ENCODE data around the gene SLC25A10.
"Not testable (repeated sequence)": the region's sequence is repeated elsewhere in the genome, so short reads cannot be mapped to it uniquely, and the experiment has no call there.

Gene SLC25A10

DNA sequence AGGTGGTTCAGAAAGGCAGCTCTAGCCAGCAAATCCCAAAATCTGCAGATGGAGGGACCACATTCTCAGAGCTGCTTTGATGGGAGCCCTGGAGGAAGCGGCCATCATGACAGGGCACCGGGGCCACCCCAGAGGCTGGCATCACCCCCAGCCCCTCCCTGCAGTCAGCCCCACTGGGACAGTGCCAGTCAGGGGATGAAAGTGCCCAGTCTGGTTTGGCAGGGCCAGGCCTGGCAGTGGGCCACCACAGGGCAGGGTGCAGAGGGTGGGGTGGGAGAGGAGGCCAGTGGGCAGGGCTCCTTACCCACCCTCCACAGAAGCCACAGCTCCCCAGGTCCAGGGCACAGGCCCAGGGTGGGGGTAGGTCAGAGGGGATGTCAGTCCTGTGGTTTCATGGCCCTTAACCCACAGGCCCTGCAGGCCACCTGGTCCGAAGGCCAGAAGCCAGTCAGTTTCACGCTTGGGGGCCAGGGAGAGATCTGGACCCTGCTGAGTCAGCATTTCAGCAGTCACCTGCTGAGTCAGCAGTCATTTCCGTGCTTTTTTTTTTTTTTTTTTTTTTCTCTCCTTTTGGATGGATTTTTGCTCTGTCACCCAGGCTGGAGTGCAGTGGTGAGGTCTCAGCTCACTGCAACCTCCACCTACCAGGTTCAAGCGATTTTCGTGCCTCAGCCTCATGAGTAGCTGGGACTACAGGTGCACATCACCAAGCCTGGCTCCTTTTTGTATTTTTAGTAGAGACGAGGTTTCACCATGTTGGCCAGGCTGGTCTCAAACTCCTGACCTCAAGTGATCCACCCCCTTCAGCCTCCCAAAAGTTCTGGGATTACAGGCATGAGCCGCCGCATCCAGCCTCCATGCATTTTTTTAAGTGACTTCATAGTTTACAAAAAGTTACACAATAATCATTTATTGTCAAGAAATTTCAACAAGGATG lies 10.4 kb downstream of the SLC25A10 start:
- DNase-seq (ENCODE audit: low spot score) = no peak

- no peak for DNase-seq (ENCODE audit: low spot score)
Observed at GRCh38 chr17:81723651-81724209, 11.6 kb downstream of the SLC25A10 start.

GRCh38 chr17:81725439-81725838 lies 13.4 kb downstream of the SLC25A10 start:
- DNase-seq (ENCODE audit: low spot score) = no peak

GRCh38 chr17:81726004-81726403 lies 13.9 kb downstream of the SLC25A10 start:
- no peak for DNase-seq (ENCODE audit: low spot score)

- DNase-seq (ENCODE audit: low spot score) = no peak
Observed at GRCh38 chr17:81727324-81728031, 15.4 kb downstream of the SLC25A10 start.

DNA sequence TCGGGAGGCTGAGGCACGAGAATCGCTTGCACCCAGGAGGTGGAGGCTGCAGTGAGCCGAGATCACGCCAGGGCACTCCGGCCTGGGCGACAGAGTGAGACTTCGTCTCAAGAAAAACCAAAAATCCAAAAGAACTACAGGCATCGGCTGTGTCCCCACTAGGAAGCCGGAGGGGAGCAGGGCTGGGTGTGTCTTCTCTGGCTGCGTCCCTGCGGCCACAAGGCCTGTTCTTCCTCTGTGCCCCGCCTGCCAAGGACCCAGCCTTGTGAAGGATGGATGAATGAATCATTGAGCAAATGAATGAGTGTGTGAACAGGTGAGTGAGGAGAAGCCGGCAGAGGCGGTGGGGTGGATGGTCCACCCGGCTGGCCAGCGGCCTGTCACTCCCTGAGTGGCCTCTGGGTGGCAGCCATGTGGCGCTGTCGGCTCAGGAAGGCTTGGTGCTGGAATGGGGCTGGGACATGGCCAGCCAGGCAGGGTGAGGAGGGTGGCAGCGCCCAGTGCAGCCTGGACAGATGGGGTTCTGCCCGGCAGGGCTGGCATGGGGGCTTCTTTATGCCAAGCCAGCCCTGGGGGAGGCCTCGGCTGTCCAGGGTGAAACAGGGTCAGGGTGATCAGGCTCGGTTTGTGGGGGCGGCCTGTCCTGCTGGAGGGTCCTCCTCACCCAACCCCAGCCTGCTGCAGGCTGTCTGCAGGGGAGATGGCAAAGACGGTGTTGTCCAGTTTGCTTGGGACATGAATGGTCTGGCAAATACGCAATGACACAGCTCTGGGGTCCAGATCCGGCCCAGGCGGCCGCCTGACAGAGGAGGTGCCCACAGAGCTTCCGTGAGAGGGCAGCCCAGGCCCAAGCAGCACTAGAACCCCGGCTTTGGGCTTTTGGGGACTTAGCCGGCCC lies 21.7 kb downstream of the SLC25A10 start:
- DNase-seq (ENCODE audit: low spot score) = peak; percentile 86

GRCh38 chr17:81734405-81735263 lies 22.6 kb downstream of the SLC25A10 start:
- no peak for DNase-seq (ENCODE audit: low spot score)

GRCh38 chr17:81735264-81736102 lies 23.4 kb downstream of the SLC25A10 start:
- DNase-seq (ENCODE audit: low spot score) = no peak

- no peak for DNase-seq (ENCODE audit: low spot score)
Observed at GRCh38 chr17:81737947-81738800, 26.1 kb downstream of the SLC25A10 start.

DNA sequence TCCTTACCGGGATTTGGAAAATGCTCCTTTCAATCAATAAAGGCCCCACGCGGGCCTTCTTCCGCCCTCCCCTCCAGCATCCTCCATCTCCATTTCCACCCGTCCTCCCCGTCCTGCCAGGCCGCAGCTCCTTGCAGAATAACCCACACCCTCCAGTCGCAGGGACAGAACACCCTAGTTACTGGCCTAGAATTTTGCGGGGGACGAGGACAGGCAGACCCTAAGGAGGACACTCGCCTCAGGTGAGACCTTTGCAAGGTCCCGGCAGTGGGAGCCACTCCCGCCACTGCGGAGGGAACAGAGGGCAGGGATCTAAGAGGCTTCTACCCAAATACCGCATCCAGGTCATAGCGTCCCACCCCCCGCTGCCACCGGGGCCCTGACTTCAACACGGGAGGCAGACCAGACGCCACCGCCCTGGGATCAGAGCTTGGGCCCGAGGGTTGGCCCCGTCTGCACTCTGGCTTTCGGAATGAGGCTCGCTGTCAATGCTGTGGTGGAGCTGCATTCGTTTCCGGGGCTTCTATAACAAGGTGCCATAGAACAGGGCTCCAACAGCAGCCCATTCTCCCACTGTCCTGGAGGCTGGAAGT lies 26.8 kb downstream of the SLC25A10 start:
- DNase-seq (ENCODE audit: low spot score) = no peak

DNA sequence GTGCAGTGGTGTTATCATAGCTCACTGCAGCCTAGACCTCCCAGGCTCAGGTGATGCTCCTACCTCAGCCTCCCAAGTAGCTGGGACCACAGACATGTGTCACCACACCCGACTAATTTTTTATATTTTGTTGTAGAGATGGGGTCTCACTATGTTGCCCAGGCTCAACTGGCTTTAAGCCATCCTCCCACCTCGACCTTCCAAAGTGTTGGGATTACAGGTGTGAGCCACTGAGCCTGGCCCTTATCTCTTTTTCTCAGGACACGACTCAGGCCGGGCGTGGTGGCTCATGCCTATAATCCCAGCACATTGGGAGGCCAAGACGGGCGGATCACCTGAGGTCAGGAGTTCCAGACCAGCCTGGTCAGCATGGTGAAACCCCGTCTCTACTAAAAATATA lies 27.5 kb downstream of the SLC25A10 start:
- DNase-seq (ENCODE audit: low spot score) = not testable (repeated sequence)

DNA sequence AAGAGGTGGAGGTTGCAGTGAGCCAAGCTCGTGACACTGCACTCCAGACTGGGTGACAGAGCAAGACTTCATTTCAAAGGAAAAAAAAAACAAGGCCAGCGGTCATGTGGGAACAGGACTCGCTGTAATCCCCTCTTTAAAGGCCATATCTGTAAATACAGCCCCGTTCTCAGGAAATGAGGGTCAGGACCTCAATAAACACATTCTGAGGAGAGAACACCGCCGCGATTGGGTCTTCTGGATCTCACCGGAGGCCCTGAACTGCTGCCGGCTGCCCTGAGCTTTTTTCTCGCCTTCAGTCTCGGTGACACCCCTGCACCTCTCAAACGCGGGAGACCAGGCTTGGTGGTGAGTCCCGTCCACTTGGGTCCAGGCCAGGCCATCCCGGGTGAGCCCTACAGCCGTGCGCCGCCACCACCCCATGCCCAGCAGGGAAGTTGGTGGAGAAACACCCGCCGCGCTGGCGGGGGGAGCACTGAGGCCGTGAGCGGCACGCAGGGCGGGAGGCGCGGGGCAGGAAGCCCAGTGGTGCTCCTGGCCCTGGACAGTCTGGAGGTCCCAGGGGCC lies 28.4 kb downstream of the SLC25A10 start:
- peak; percentile 46 for DNase-seq (ENCODE audit: low spot score)

GRCh38 chr17:81741049-81741593 lies 29.0 kb downstream of the SLC25A10 start:
- no peak for DNase-seq (ENCODE audit: low spot score)

GRCh38 chr17:81741594-81742452 lies 29.7 kb downstream of the SLC25A10 start:
- DNase-seq (ENCODE audit: low spot score) = no peak

Measured in cerebellar cortex (tissue), 1 donor.